Gastroesophageal sphincter (tissue), 4 donors: ENCODE measurements around the gene WDR5. TPM values are rescaled to one million over a fixed set of nuclear protein-coding genes. Genes with fewer than 3 reads are reported as not detected.
A peak's percentile ranks its signal among the peaks of the same experiment; 100 is the strongest.

Experiments used
- ATAC-seq: fragments of 150-250 bp; one replicate; pipeline ENCODE4 v1.9.1; 2016; ENCODE audit warnings: mild to moderate bottlenecking, moderate library complexity
- H3K27ac ChIP-seq, 4 donors: fragments of 200-600 bp; sonication (generic) in 3 of 4; 1 replicate in 3 of 4; 2 replicates in 1 of 4; pipeline ENCODE4 v1.5.1; 2016 to 2019
- H3K27me3 ChIP-seq: fragments of 200-600 bp; sonication (generic); one replicate; pipeline ENCODE4 v1.5.1; 2019
- H3K36me3 ChIP-seq, 2 donors: fragments of 200-600 bp; sonication (generic); one replicate each; pipeline ENCODE4 v1.5.1; 2019; ENCODE audit warnings: control low read depth in 1 of 2
- H3K4me1 ChIP-seq, 3 donors: fragments of 200-600 bp; sonication (generic); 1 replicate in 2 of 3; 2 replicates in 1 of 3; pipeline ENCODE4 v1.5.1; 2016 to 2019; ENCODE audit warnings: control low read depth in 2 of 3
- H3K4me3 ChIP-seq, 2 donors: fragments of 200-600 bp; sonication (generic); one replicate each; pipeline ENCODE4 v1.5.1; 2019; ENCODE audit warnings: mild to moderate bottlenecking in 1 of 2, moderate library complexity in 1 of 2
- H3K9me3 ChIP-seq, 3 donors: fragments of 200-600 bp; sonication (generic); one replicate each; pipeline ENCODE4 v1.5.1; 2017 to 2019; ENCODE audit warnings: control low read depth in 2 of 3
- CTCF ChIP-seq, 4 experiments: fragments of 200-600 bp in 2 of 4; fragments of 450-650 bp in 2 of 4; sonication (generic) in 1 of 4; IDR thresholded peaks; one replicate each; pipeline ENCODE4 v1.5.1; 2017 to 2019; ENCODE audit warnings: antibody characterized with exemption in 4 of 4, mild to moderate bottlenecking in 2 of 4, moderate library complexity in 2 of 4
- EP300 ChIP-seq: sonication (generic); formaldehyde crosslinking; IDR thresholded peaks from one replicate; pipeline ENCODE4 v1.6.1; 2017; ENCODE audit warnings: antibody characterized with exemption, mild to moderate bottlenecking
- POLR2A ChIP-seq, 2 donors: fragments of 450-650 bp; IDR thresholded peaks; one replicate each; pipeline ENCODE4 v1.6.1; 2017; ENCODE audit warnings: antibody characterized with exemption in 2 of 2, mild to moderate bottlenecking in 2 of 2, moderate library complexity in 1 of 2
- POLR2AphosphoS5 ChIP-seq: sonication (generic); formaldehyde crosslinking; IDR thresholded peaks from one replicate; pipeline ENCODE4 v1.6.1; 2017; ENCODE audit warnings: antibody characterized with exemption
- WGBS, 2 donors: methylation state at CpG; one replicate each; pipeline ENCODE4 v1.1.5; 2018; ENCODE audit warnings: low coverage in 1 of 2; 5-methylcytosine and 5-hydroxymethylcytosine counted together
- total RNA-seq, 4 donors: library from RNA; depleted of rRNA; stranded (reverse); fragments of >200 nt; gene quantifications; one replicate each; pipeline ENCODE4 v1.1.0, GENCODE V29; 2016

The WDR5 gene
- total RNA-seq, 4 donors from 2014 or later = 16.4 to 30.2 (median 24.8) TPM

GRCh38 chr9:134163371-134164196 is 27.7 kb downstream of the WDR5 start:
- no peak overlapping the region for H3K4me3 ChIP-seq
- peaks cover 0 to 17% (median 7%) of the 10 kb centered on the region in 3 donors for H3K4me1 ChIP-seq
- ATAC-seq = peak; percentile 8
- no peak overlapping the region for H3K27ac ChIP-seq
- TF ChIP-seq CTCF (IDR thresholded peaks at IDR 0.05) (peak in 3 of 4 experiments; percentile 57 to 65 (median 58)), POLR2A (IDR thresholded peaks at IDR 0.05) (no peak)
- no peaks in the 10 kb centered on the region for H3K27me3 ChIP-seq
- H3K36me3 ChIP-seq = peaks cover 0 to 15% of the 10 kb centered on the region in 2 donors
- H3K9me3 ChIP-seq = no peaks in the 10 kb centered on the region
- WGBS, 2 donors = 3% methylated on average over 12 of the region's 80 CpGs; no CpG with 5 or more reads in 1 of the 2 donors

GRCh38 chr9:134164879-134165278 is 29.0 kb downstream of the WDR5 start:
- 0% methylated on average over 6 of the region's 50 CpGs; no CpG with 5 or more reads in 1 of the 2 donors for WGBS, 2 donors
- ATAC-seq = no peak
- H3K4me3 ChIP-seq = no peak overlapping the region
- H3K27ac ChIP-seq = no peak overlapping the region
- H3K4me1 ChIP-seq = peaks cover 0 to 17% (median 7%) of the 10 kb centered on the region in 3 donors
- H3K36me3 ChIP-seq = peaks cover 0 to 4% of the 10 kb centered on the region in 2 donors
- no peaks in the 10 kb centered on the region for H3K9me3 ChIP-seq
- no peaks in the 10 kb centered on the region for H3K27me3 ChIP-seq
- TF ChIP-seq POLR2A (IDR thresholded peaks at IDR 0.05) (no peak), CTCF (IDR thresholded peaks at IDR 0.05) (no peak), EP300 (no peak), POLR2AphosphoS5 (no peak)

GRCh38 chr9:134165357-134166315 is 29.8 kb downstream of the WDR5 start:
- H3K4me3 ChIP-seq = no peak overlapping the region
- no peaks in the 10 kb centered on the region for H3K27me3 ChIP-seq
- no peaks in the 10 kb centered on the region for H3K9me3 ChIP-seq
- 39 to 79% methylated on average over 6 to 19 of the region's 29 CpGs for WGBS, 2 donors
- no peak for ATAC-seq
- peaks cover 0 to 3% of the 10 kb centered on the region in 2 donors for H3K36me3 ChIP-seq
- peak overlapping the region in 1 of 4 donors; percentile 26 for H3K27ac ChIP-seq
- no peak for TF ChIP-seq POLR2A (IDR thresholded peaks at IDR 0.05)
- TF ChIP-seq POLR2AphosphoS5 = no peak
- TF ChIP-seq CTCF (IDR thresholded peaks at IDR 0.05) = no peak
- peaks cover 0 to 17% (median 7%) of the 10 kb centered on the region in 3 donors for H3K4me1 ChIP-seq

GRCh38 chr9:134166374-134166773 is 30.5 kb downstream of the WDR5 start:
- Histone ChIP-seq H3K27me3 (no peaks in the 10 kb centered on the region), H3K9me3 (no peaks in the 10 kb centered on the region), H3K4me1 (peaks cover 0 to 17% (median 7%) of the 10 kb centered on the region in 3 donors), H3K27ac (no peak overlapping the region), H3K36me3 (no peaks in the 10 kb centered on the region), H3K4me3 (no peak overlapping the region)
- TF ChIP-seq POLR2A (IDR thresholded peaks at IDR 0.05) (no peak), POLR2AphosphoS5 (no peak), EP300 (no peak), CTCF (IDR thresholded peaks at IDR 0.05) (no peak)
- no peak for ATAC-seq
- WGBS, 2 donors = 60% methylated on average over 1 of the region's 13 CpGs; no CpG with 5 or more reads in 1 of the 2 donors
